Measurements from ENCODE around the gene CHRDL2. TPM values are rescaled to one million over a fixed set of nuclear protein-coding genes. Genes with fewer than 3 reads are reported as not detected.
A peak's percentile ranks its signal among the peaks of the same experiment; 100 is the strongest.

The CHRDL2 gene
- total RNA-seq, 1 donor from 2014 or later, result 4.9 TPM

- DNase-seq (ENCODE audit: low spot score), result peak; percentile 66
- intact Hi-C loops (cut with DNase I), result loop anchor here (10.0 kb wide), 1 partner anchor 256 kb away; the partner anchor contains the start of gene KCNE3
These were observed 10.4 kb downstream of the CHRDL2 start for GRCh38 chr11:74720596-74721478.

- intact Hi-C loops (cut with DNase I), result no loop called here
- DNase-seq (ENCODE audit: low spot score), result no peak
These were observed 12.2 kb downstream of the CHRDL2 start for GRCh38 chr11:74719011-74719410.

- intact Hi-C loops (cut with DNase I), result no loop called here
- DNase-seq (ENCODE audit: low spot score), result no peak
These were observed 13.8 kb downstream of the CHRDL2 start for GRCh38 chr11:74717221-74717969.

- intact Hi-C loops (cut with DNase I), result no loop called here
- DNase-seq (ENCODE audit: low spot score), result no peak
These were observed 16.3 kb downstream of the CHRDL2 start for GRCh38 chr11:74714904-74715303.

- no peak for DNase-seq (ENCODE audit: low spot score)
- intact Hi-C loops (cut with DNase I), result no loop called here
These were observed 17.5 kb downstream of the CHRDL2 start for GRCh38 chr11:74713686-74714085.

GRCh38 chr11:74710281-74710938 is 20.8 kb downstream of the CHRDL2 start:
- no peak for DNase-seq (ENCODE audit: low spot score)
- intact Hi-C loops (cut with DNase I), result no loop called here

GRCh38 chr11:74709175-74709574 is 22.1 kb downstream of the CHRDL2 start:
- no peak for DNase-seq (ENCODE audit: low spot score)
- intact Hi-C loops (cut with DNase I), result no loop called here

- DNase-seq (ENCODE audit: low spot score), result no peak
- intact Hi-C loops (cut with DNase I), result no loop called here
These were observed 23.4 kb downstream of the CHRDL2 start for GRCh38 chr11:74707602-74708510.

- DNase-seq (ENCODE audit: low spot score), result no peak
- intact Hi-C loops (cut with DNase I), result no loop called here
These were observed 24.0 kb downstream of the CHRDL2 start for GRCh38 chr11:74707182-74707581.

GRCh38 chr11:74703211-74703610 is 28.0 kb downstream of the CHRDL2 start:
- no peak for DNase-seq (ENCODE audit: low spot score)
- intact Hi-C loops (cut with DNase I), result no loop called here

GRCh38 chr11:74702383-74703007 is 28.7 kb downstream of the CHRDL2 start:
- intact Hi-C loops (cut with DNase I), result no loop called here
- DNase-seq (ENCODE audit: low spot score), result no peak

- intact Hi-C loops (cut with DNase I), result no loop called here
- no peak for DNase-seq (ENCODE audit: low spot score)
These were observed 29.9 kb downstream of the CHRDL2 start for GRCh38 chr11:74701351-74701750.

GRCh38 chr11:74699615-74700396 is 31.4 kb downstream of the CHRDL2 start:
- intact Hi-C loops (cut with DNase I), result no loop called here
- no peak for DNase-seq (ENCODE audit: low spot score)

- no peak for DNase-seq (ENCODE audit: low spot score)
- intact Hi-C loops (cut with DNase I), result no loop called here
These were observed 33.5 kb downstream of the CHRDL2 start for GRCh38 chr11:74697722-74698121.

GRCh38 chr11:74696939-74697675 is 34.1 kb downstream of the CHRDL2 start:
- intact Hi-C loops (cut with DNase I), result no loop called here

GRCh38 chr11:74696500-74696899 is 34.7 kb downstream of the CHRDL2 start:
- DNase-seq (ENCODE audit: low spot score), result no peak

More at GRCh38 chr11:74696939-74697675, 34.1 kb downstream of the CHRDL2 start:
- DNase-seq (ENCODE audit: low spot score), result peak; percentile 90

GRCh38 chr11:74695705-74696280 is 35.4 kb downstream of the CHRDL2 start:
- intact Hi-C loops (cut with DNase I), result no loop called here
- DNase-seq (ENCODE audit: low spot score), result no peak

More at GRCh38 chr11:74696500-74696899, 34.7 kb downstream of the CHRDL2 start:
- intact Hi-C loops (cut with DNase I), result no loop called here

Data from cardiac septum (tissue), 1 donor.